H9 (cell line): ENCODE results near the gene SMIM41. TPM values are rescaled to one million over a fixed set of nuclear protein-coding genes. Genes with fewer than 3 reads are reported as not detected.

Experiments used
- DNase-seq: peaks from one replicate; pipeline ENCODE4 v3.0.0-alpha.2; 2017
- H2AFZ ChIP-seq: one replicate; pipeline ENCODE4 v1.6.1; 2013; ENCODE audit warnings: mild to moderate bottlenecking, low read length, control low read depth, moderate library complexity
- H2AK5ac ChIP-seq: 2 replicates; pipeline ENCODE4 v1.6.1; 2013; ENCODE audit warnings: low read length, control low read depth, mixed read lengths; ENCODE audit not compliant: insufficient read length
- H2BK120ac ChIP-seq: one replicate; pipeline ENCODE4 v1.6.1; 2013; ENCODE audit warnings: low read depth, mild to moderate bottlenecking, low read length, control low read depth, inconsistent platforms; ENCODE audit not compliant: poor library complexity, severe bottlenecking
- H2BK12ac ChIP-seq: 2 replicates; pipeline ENCODE4 v1.6.1; 2013; ENCODE audit warnings: low read length, control low read depth, mixed read lengths, low read depth; ENCODE audit not compliant: insufficient read length
- H2BK15ac ChIP-seq: 2 replicates; pipeline ENCODE4 v1.6.1; 2013; ENCODE audit warnings: low read depth, low read length, control low read depth
- H2BK20ac ChIP-seq: one replicate; pipeline ENCODE4 v1.6.1; 2013; ENCODE audit warnings: low read depth, mild to moderate bottlenecking, low read length, control low read depth, inconsistent platforms; ENCODE audit not compliant: poor library complexity, severe bottlenecking
- H2BK5ac ChIP-seq: 2 replicates; pipeline ENCODE4 v1.6.1; 2013; ENCODE audit warnings: low read length, control low read depth, mixed read lengths; ENCODE audit not compliant: insufficient read length
- H3K14ac ChIP-seq: 2 replicates; pipeline ENCODE4 v1.6.1; 2013; ENCODE audit warnings: low read length, control low read depth; ENCODE audit not compliant: insufficient read depth
- H3K18ac ChIP-seq: 2 replicates; pipeline ENCODE4 v1.6.1; 2013; ENCODE audit warnings: low read depth, mild to moderate bottlenecking, mixed read lengths, low read length, control low read depth; ENCODE audit not compliant: insufficient read length
- H3K23ac ChIP-seq: 2 replicates; pipeline ENCODE4 v1.6.1; 2013; ENCODE audit warnings: low read length, control low read depth, mixed read lengths, low read depth; ENCODE audit not compliant: insufficient read length
- H3K23me2 ChIP-seq: 2 replicates; pipeline ENCODE4 v1.6.1; 2013; ENCODE audit warnings: low read depth, mild to moderate bottlenecking, mixed read lengths, low read length, control low read depth; ENCODE audit not compliant: insufficient read length, poor library complexity, severe bottlenecking
- H3K27ac ChIP-seq: 2 replicates; pipeline ENCODE4 v1.5.1; 2013; ENCODE audit warnings: low read length, control low read depth, mixed read lengths, low read depth; ENCODE audit not compliant: insufficient read length
- H3K27me3 ChIP-seq: 2 replicates; pipeline ENCODE4 v1.6.1; 2013; ENCODE audit warnings: low read length, control low read depth, inconsistent platforms; ENCODE audit not compliant: insufficient read depth
- H3K4ac ChIP-seq: 2 replicates; pipeline ENCODE4 v1.6.1; 2013; ENCODE audit warnings: low read depth, mild to moderate bottlenecking, control low read depth, inconsistent platforms, low read length, moderate library complexity
- H3K4me1 ChIP-seq: 2 replicates; pipeline ENCODE4 v1.6.1; 2013; ENCODE audit warnings: low read length, control low read depth, inconsistent platforms; ENCODE audit not compliant: insufficient read depth
- H3K4me2 ChIP-seq: 2 replicates; pipeline ENCODE4 v1.6.1; 2013; ENCODE audit warnings: low read length, control low read depth, mixed read lengths; ENCODE audit not compliant: insufficient read length, insufficient read depth
- H3K56ac ChIP-seq: 2 replicates; pipeline ENCODE4 v1.6.1; 2013; ENCODE audit warnings: low read depth, mild to moderate bottlenecking, mixed read lengths, low read length, control low read depth; ENCODE audit not compliant: insufficient read length
- H3K79me1 ChIP-seq: 2 replicates; pipeline ENCODE4 v1.6.1; 2013; ENCODE audit warnings: low read depth, mild to moderate bottlenecking, moderate library complexity, low read length, control low read depth, inconsistent platforms; ENCODE audit not compliant: insufficient read depth, poor library complexity, severe bottlenecking
- H3K79me2 ChIP-seq: 2 replicates; pipeline ENCODE4 v1.6.1; 2013; ENCODE audit warnings: low read length, control low read depth, inconsistent platforms; ENCODE audit not compliant: insufficient read depth
- H3K9ac ChIP-seq: 2 replicates; pipeline ENCODE4 v1.6.1; 2013; ENCODE audit warnings: low read length, control low read depth, mixed read lengths; ENCODE audit not compliant: insufficient read length; ENCODE audit errors: extremely low read depth
- H3K9me3 ChIP-seq: one replicate; pipeline ENCODE4 v1.6.1; 2013; ENCODE audit warnings: low read depth, low read length, inconsistent platforms; ENCODE audit not compliant: control insufficient read depth
- H3T11ph ChIP-seq: one replicate; pipeline ENCODE4 v1.6.1; 2013; ENCODE audit warnings: mild to moderate bottlenecking, low read length, control low read depth, inconsistent platforms
- H4K20me1 ChIP-seq: one replicate; pipeline ENCODE4 v1.6.1; 2013; ENCODE audit not compliant: control insufficient read depth, insufficient read length, insufficient read depth
- H4K5ac ChIP-seq: 2 replicates; pipeline ENCODE4 v1.6.1; 2013; ENCODE audit warnings: low read depth, mild to moderate bottlenecking, mixed read lengths, low read length, control low read depth; ENCODE audit not compliant: insufficient read length
- H4K8ac ChIP-seq: replicated peaks from 2 replicates; pipeline ENCODE4 v1.6.1; 2013; ENCODE audit warnings: low read length, control low read depth, mixed read lengths, low read depth; ENCODE audit not compliant: insufficient read length
- H4K91ac ChIP-seq: 2 replicates; pipeline ENCODE4 v1.6.1; 2013; ENCODE audit warnings: low read depth, mild to moderate bottlenecking, moderate library complexity, mixed read lengths, low read length, control low read depth; ENCODE audit not compliant: insufficient read length
- H3K27ac Mint-ChIP-seq, 3 experiments: 2 replicates in 2 of 3; 3 replicates in 1 of 3; pipeline ENCODE4 v1.8.0; 2020 to 2021; ENCODE audit warnings: mixed read lengths in 3 of 3, mild to moderate bottlenecking in 1 of 3, moderate library complexity in 1 of 3
- H3K27me3 Mint-ChIP-seq: 2 replicates; pipeline ENCODE4 v1.8.0; 2021; ENCODE audit warnings: low read depth, mild to moderate bottlenecking, moderate library complexity, mixed read lengths
- H3K36me3 Mint-ChIP-seq, 3 experiments: 2 replicates in 2 of 3; 3 replicates in 1 of 3; pipeline ENCODE4 v1.8.0; 2020 to 2021; ENCODE audit warnings: low read depth in 3 of 3, mixed read lengths in 3 of 3; ENCODE audit not compliant: insufficient read depth in 1 of 3
- H3K4me1 Mint-ChIP-seq, 2 experiments: 2 replicates each; pipeline ENCODE4 v1.8.0; 2020; ENCODE audit warnings: mixed read lengths in 2 of 2
- H3K4me3 Mint-ChIP-seq, 2 experiments: 2 replicates in 1 of 2; 3 replicates in 1 of 2; pipeline ENCODE4 v1.8.0; 2020 to 2021; ENCODE audit warnings: mild to moderate bottlenecking in 2 of 2, mixed read lengths in 2 of 2, moderate library complexity in 1 of 2
- H3K9me3 Mint-ChIP-seq, 2 experiments: 2 replicates in 1 of 2; 3 replicates in 1 of 2; pipeline ENCODE4 v1.8.0; 2020; ENCODE audit warnings: mild to moderate bottlenecking in 2 of 2, mixed read lengths in 2 of 2, moderate library complexity in 1 of 2
- WGBS: extraction: QIAGEN DNeasy Blood & Tissue Kit; methylation state at CpG from one replicate; pipeline ENCODE4 v1.1.7; 2013; ENCODE audit warnings: missing lambda C conversion rate, low lambda C conversion rate, mixed read lengths; ENCODE audit not compliant: insufficient read length; ENCODE audit errors: extremely low coverage; 5-methylcytosine and 5-hydroxymethylcytosine counted together
- total RNA-seq: library from RNA; stranded (reverse); gene quantifications from 2 replicates; pipeline ENCODE4 v1.2.1, GENCODE V29; 2021
- TF ChIP-seq, protein P1 (sequence below): fragments of 200-600 bp; sonication (generic); conservative IDR thresholded peaks from 3 replicates; pipeline ENCODE4 v1.8.0; 2021; ENCODE audit warnings: antibody characterized with exemption, mild to moderate bottlenecking

SMIM41 gene
- total RNA-seq, 1 experiment from 2014 or later, result not detected

DNA sequence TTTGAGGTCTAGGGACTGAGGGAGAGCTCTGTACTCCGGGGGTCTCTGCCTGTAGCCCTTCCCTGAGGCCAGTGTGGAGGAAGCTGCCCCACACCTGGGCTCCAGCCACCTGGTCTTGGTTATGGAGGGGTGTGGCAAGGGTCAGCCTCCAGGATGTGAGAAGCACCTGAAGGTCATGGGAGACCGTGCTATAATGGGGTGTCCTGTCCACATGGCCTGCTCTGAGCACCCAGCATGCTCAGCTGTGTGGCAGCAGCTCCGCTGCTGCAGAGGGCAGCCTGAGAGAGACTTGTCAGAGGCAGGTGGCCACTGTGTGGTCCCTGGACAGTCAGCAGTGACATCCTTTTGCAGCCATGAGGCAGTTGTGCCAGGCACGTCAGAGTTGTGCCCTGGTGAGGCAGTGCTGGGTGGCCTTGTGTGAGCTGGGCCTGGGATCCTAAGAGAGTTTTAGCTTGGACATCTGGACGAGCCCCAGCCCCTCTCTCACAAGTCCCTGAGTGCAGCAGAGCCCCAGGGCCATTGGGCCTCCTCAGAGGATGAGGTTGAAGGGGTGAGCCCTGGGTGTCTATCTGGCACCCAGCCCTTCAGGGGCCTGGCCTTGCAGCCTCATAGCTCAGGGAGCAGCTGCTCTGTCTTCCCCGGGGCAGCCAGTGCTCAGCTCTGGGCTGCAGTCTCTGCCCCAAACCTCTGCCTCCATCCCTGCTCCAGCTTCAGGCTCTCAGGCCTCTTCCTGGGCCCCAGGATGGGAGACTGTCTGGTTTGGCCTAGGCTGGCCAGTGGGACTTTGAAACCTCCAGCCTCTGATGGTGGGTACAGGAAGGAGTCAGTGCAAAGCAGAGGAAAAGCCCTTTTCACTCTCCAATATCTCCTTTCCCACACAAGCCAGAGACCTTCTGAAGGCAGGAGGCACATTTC is 17.1 kb upstream of the SMIM41 start:
- H3K27ac Mint-ChIP-seq, result no peak overlapping the region
- peaks cover 0 to 4% of the 10 kb centered on the region in 2 experiments; a peak in 1 of 4 replicates for H3K4me1 Mint-ChIP-seq

More for the DNA sequence above, 17.1 kb upstream of the SMIM41 start:
- no peaks in the 10 kb centered on the region for H3K79me2 ChIP-seq
- no peak overlapping the region for H2AFZ ChIP-seq
- H3T11ph ChIP-seq, result no peak overlapping the region
- no peak overlapping the region for H3K23ac ChIP-seq
- TF ChIP-seq, protein P1, sequence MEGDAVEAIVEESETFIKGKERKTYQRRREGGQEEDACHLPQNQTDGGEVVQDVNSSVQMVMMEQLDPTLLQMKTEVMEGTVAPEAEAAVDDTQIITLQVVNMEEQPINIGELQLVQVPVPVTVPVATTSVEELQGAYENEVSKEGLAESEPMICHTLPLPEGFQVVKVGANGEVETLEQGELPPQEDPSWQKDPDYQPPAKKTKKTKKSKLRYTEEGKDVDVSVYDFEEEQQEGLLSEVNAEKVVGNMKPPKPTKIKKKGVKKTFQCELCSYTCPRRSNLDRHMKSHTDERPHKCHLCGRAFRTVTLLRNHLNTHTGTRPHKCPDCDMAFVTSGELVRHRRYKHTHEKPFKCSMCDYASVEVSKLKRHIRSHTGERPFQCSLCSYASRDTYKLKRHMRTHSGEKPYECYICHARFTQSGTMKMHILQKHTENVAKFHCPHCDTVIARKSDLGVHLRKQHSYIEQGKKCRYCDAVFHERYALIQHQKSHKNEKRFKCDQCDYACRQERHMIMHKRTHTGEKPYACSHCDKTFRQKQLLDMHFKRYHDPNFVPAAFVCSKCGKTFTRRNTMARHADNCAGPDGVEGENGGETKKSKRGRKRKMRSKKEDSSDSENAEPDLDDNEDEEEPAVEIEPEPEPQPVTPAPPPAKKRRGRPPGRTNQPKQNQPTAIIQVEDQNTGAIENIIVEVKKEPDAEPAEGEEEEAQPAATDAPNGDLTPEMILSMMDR, result no peak
- no peak overlapping the region for H3K4me2 ChIP-seq
- H3K9ac ChIP-seq, result no peak overlapping the region
- H2AK5ac ChIP-seq, result no peak overlapping the region
- H3K56ac ChIP-seq, result no peak overlapping the region
- H3K79me1 ChIP-seq, result no peaks in the 10 kb centered on the region
- H3K14ac ChIP-seq, result no peak overlapping the region
- no peak overlapping the region for H2BK5ac ChIP-seq
- H4K8ac ChIP-seq, result no peak overlapping the region
- no peak overlapping the region for H4K91ac ChIP-seq
- no peaks in the 10 kb centered on the region for H3K4me1 ChIP-seq
- H3K9me3 ChIP-seq, result no peaks in the 10 kb centered on the region
- no peak overlapping the region for H2BK12ac ChIP-seq
- no peaks in the 10 kb centered on the region for H4K20me1 ChIP-seq
- no peak overlapping the region for H2BK20ac ChIP-seq
- Mint-ChIP-seq H3K4me3 (no peak overlapping the region), H3K27me3 (peaks cover 32% of the 10 kb centered on the region), H3K9me3 (no peaks in the 10 kb centered on the region), H3K36me3 (peaks cover 0 to 18% (median 10%) of the 10 kb centered on the region in 3 experiments; a peak in 4 of 7 replicates)
- no peak overlapping the region for H2BK120ac ChIP-seq
- no peaks in the 10 kb centered on the region for H3K23me2 ChIP-seq
- no peaks in the 10 kb centered on the region for H3K27me3 ChIP-seq
- peak overlapping the region; percentile 24 for H3K18ac ChIP-seq
- H4K5ac ChIP-seq, result no peak overlapping the region
- DNase-seq, result no peak
- H3K4ac ChIP-seq, result no peak overlapping the region
- H2BK15ac ChIP-seq, result no peak overlapping the region
- WGBS, result no CpG with 5 or more reads among the region's 6 CpGs
- no peak overlapping the region for H3K27ac ChIP-seq
